GM19324 (cell line): ENCODE data around the gene ZNRF2.

Experiments used
- ATAC-seq: cut with Tn5 transposase; IDR thresholded peaks from one replicate; pipeline ENCODE4 v1.9.1; 2021; ENCODE audit warnings: mild to moderate bottlenecking, moderate library complexity; ENCODE audit not compliant: unreplicated experiment, low FRiP score

ZNRF2 gene

DNA sequence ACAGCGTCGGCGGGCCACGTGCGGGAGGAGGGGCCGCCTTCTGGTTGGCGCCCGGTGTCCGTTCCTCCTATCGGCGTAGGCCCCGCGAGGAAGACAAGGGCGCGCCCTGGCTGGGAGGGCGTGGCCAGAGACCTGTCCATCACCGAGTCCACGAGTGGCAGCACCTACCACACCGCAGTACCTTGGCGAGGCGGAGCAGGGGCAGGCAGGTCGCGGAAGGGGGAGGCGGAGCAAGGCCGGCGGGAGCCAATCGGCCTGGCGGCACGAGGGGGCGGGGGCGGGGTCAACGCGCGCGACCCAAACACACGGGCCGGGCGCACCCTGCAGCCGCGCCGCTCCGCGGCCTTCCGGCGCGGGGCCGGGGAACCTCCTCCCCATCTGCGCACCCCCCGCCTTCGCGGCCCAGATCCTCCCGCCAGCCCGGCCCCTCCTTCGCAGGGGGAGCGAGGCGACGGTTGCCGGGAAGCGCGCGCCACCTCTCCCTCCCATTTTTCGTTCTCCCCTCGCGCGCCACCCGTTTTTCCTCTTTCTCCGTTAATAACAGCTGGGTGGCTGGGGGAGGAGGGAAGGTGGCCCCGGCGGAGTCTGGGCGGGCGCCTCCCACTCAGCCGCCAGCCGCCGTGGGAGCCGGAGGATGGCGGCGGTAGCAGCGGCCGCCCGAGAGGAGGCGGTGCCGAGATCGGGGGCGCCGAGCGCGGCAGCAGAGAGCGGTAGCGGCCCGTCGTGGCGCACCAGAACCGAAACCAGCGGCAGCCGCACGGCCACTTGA is at the start of gene ZNRF2:
TSS of gene ZNRF2 (plus strand) at position 300 of the 769 bp plus-strand sequence. CDS start 761 bp downstream, outside the sequence.
- peak; percentile 85 for ATAC-seq

DNA sequence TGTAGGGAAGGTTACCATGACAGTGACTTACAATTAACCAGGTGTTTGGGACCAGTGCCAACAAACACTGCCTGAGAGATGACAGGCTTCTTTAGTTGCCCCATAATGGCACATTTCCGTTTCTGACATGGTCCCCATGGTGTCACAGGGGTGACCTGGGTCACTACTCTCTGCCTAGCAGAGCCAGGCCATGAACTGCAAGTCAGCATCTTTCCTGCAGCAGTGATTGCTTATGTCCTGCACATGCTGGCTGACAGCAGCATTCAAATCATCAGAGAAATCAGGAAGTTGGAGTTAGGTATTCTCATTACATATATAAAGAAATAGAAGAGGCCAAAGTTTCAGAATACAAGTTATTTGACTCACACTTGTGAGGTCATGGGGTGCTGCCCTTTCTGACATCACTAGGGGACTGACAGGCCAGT is 47.1 kb upstream of the ZNRF2 start:
- ATAC-seq, result no peak

- ATAC-seq, result peak; percentile 72
Observed at GRCh38 chr7:30238721-30239441, 45.5 kb upstream of the ZNRF2 start.

DNA sequence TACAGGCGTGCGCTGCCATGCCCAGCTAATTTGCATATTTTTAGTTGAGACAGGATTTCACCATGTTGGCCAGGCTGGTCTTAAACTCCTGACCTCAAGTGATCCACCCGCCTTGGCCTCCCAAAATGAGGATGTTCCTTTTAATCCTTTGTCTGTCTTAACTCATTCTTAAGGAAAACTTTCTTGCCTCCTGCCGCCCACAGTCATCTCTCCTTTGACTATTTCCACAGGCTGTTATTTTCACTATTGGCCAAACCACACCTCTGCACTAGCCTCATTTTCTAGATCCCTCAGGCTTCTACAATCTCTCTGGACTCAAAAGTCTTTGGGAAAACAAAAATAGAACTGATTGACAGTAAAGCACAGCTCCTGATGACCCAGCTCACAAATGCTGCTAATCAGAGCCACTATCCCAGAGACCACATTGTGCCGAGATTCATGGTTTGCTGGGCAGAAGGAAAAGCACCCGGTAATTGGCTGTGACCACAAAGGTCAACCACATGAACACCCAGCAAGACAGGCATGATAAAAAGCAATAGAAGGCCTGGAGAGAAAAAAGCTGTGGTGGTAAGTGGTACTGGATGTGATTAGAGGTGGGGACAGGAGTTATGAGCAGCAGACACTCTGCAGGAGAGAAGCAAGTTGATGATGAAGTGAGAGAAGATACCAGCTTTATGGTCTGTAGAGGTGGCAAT is 44.1 kb upstream of the ZNRF2 start:
- ATAC-seq, result no peak

- no peak for ATAC-seq
Observed at GRCh38 chr7:30241767-30242166, 42.6 kb upstream of the ZNRF2 start.

GRCh38 chr7:30244340-30244739 is 40.1 kb upstream of the ZNRF2 start:
- ATAC-seq, result no peak

DNA sequence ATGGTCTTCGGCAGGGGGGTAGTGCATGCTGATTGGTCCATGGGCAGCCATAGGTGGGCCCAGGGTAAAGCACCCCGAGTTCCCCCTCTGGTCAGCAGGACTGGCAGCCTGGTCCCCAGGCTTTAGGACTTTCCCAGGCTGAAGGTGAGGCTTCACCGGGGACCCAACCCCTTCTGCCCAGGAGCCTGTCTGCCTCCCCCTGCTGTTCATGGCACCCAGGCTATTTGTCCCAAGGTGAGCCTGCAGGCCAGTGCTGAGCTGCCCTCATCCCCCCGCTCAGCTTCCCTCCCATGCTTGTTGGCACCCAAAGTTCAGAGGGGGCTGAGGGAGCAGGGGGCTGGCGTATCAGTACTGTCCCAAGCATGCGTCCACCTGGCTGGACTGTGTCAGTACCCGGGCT is 38.5 kb upstream of the ZNRF2 start:
- no peak for ATAC-seq

DNA sequence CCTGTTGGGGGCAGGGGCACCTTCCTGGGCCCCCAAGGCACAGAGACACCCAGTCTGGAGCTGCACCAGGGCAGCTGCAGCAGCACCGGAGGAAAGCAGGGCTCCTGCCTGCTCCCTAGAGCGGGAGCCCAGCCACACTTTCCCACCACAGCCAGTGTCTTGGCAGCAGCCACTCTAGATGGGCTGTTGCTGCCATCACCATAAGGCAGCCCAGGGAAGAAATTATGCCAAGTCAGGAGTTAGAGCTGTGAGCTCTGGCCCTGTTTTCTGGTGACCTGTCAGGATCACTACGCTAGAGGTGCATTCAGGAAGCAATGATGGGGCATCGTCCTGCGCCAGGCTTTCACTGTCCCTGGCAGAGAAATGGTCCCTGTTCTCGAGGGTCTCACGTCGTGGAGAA is 38.0 kb upstream of the ZNRF2 start:
- no peak for ATAC-seq

DNA sequence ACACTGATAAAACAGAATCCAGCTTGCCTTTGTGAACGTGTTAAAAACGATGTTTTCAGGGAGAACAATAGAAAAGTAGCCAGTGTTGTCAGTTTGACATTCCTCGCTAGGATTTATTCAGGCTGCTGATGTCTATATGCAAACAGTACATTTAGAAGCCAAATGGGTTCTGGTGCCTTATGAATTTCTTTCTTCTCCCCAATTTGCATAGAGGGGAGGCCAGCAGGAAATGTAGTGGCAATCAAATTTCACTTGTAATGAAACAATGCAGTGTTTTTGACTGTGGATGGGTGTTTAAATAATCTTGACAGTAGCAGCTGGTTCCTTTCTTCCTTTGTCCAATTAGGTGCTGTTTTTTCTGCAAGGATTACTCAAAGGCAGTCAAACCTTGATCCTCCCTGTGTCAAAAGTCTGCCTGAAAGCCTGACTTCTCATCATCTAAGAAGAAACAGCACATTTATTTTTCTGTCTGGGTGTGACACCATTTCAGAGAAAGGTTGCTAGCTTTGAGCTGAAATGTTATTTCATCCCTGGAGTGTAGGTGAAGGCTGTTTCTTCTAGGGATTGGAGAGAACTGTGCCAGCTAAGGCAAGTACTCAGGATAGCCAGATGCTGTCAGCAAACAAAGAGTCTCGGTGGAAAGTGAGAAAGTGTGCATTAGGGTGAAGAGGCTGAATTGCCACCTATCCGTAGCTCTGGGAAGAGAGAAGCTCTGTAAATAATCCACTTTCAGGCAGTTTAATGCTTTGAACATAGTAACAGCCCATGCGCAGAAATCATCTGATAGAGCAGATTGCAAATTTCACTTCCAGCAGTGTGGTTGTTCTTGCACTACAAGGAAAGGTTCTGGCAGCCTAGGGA is 36.6 kb upstream of the ZNRF2 start:
- ATAC-seq, result no peak

GRCh38 chr7:30249316-30249715 is 35.1 kb upstream of the ZNRF2 start:
- ATAC-seq, result no peak

GRCh38 chr7:30249986-30250774 is 34.2 kb upstream of the ZNRF2 start:
- no peak for ATAC-seq

GRCh38 chr7:30251708-30252329 is 32.6 kb upstream of the ZNRF2 start:
- ATAC-seq, result no peak

DNA sequence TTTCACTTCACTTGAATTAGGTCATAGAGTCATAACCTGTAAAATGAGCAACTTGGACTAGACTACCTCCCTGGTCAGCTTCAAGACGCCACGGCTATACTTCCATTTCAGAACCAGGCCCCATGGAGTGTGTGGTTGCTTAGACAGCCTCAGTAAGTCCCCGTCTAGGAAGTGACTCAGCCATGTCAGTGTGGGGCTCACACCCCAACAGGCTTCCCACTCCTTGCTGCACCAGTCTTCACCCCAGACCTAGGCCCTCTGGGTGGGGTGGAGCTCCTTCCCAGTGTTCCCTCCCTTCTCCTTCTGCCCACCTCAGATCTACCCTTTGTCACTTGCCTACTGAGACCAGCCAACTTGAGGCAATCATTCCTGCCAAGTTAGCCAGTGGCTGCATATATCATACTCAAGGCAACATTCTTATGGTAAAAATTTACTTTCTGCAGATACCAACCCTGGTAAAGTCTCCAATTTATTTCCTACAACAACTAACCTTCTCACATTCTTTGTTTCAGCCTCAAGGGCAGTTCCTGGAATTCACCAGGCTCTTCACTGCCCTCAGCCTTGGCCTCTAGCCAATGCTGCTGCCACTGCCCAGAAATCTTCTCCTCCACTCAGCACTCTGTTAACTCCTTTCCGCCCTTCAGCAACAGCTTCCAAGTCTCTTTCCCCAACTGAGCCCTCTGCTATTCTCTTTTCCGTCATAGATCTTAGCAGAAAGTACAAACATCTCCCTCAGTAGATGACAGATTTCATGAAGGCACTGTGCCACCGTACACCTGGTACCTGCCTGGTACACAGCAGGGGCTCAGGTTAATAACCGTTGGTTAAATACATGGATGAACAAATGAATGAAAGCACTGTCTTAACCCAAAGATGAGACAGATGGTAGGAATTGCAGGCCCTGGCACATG is 31.3 kb upstream of the ZNRF2 start:
- ATAC-seq, result no peak

DNA sequence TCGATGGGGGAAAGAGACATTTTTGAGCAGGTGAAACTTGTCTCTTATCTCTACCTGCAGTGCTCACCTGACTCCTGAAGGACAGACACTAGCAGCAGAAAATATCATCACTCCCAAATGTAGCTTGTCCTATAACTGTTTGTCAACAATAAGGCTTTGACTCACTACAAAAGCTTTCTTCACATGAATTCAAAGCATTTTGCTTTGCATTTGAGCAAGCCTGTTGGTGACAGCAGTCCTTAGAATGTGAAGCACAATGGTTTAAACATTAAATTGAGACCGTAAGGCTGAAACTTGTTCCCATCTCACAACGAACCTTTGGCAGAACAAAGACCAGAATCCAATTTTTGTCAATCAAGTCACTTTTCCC is 30.6 kb upstream of the ZNRF2 start:
- ATAC-seq, result no peak

- ATAC-seq, result no peak
Observed at GRCh38 chr7:30254248-30254647, 30.1 kb upstream of the ZNRF2 start.

GRCh38 chr7:30254717-30255063 is 29.7 kb upstream of the ZNRF2 start:
- no peak for ATAC-seq

DNA sequence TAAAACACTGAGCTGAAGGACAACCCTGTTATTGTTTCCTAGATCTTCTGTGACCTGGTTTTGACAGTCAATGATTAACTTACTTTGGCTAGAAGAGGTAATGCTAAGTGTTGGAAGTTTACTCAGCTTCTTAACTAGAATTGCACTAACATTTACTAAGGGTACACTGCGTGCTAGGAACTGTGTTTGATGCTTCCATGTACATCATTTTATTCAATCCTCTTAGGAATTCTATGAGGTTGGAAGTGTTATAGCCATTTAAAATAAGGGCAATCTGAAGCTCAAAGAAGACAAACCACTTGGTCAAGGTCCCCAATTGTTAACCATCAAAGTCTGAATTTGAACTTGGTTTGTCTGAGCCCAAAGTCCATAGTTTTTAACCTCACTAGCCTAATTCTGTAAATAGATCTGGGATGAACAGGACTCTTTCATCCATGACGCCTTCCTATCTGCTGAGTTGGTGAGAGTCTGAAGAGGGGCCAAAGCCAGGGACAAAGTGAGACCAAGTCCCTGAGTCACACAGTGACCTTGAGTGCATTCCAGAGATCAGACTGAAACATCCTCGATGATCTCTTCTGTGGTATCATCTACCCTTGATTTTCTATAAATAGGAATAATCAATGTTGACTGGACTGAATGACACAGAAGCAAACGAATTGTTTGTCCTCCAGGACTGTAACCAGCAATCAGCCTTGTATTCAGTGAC is 29.2 kb upstream of the ZNRF2 start:
- peak; percentile 56 for ATAC-seq

- no peak for ATAC-seq
Observed at GRCh38 chr7:30256349-30256858, 28.0 kb upstream of the ZNRF2 start.
